CD14-positive monocyte (primary cell): Measurements from ENCODE around the gene TBCEL. TPM values are rescaled to one million over a fixed set of nuclear protein-coding genes. Genes with fewer than 3 reads are reported as not detected.

Source experiments
- DNase-seq, 3 donors: peaks; one replicate each; pipeline ENCODE4 v3.0.0-alpha.2; 2011 to 2022
- H2AFZ ChIP-seq: 2 replicates; pipeline ENCODE4 v1.6.0; 2012; ENCODE audit warnings: mild to moderate bottlenecking, low read depth, low read length, inconsistent platforms; ENCODE audit not compliant: insufficient read depth, poor library complexity, severe bottlenecking
- H3K27ac ChIP-seq, 2 donors: 1 replicate in 1 of 2; 2 replicates in 1 of 2; pipeline ENCODE4 v1.5.1; 2012 to 2013; ENCODE audit warnings: low read length in 2 of 2, control low read depth in 1 of 2, inconsistent platforms in 1 of 2, low read depth in 1 of 2, mild to moderate bottlenecking in 1 of 2
- H3K27me3 ChIP-seq, 2 donors: one replicate each; pipeline versions ENCODE4 v1.6.0 to v1.6.1; 2011 to 2013; ENCODE audit warnings: low read length in 2 of 2; ENCODE audit not compliant: control insufficient read depth in 2 of 2, insufficient read depth in 2 of 2
- H3K36me3 ChIP-seq, 2 donors: replicated peaks in 1 of 2; 1 replicate in 1 of 2; 2 replicates in 1 of 2; pipeline versions ENCODE4 v1.5.1 to v1.6.1; 2012 to 2013; ENCODE audit warnings: low read length in 2 of 2, control low read depth in 1 of 2, inconsistent platforms in 1 of 2, mild to moderate bottlenecking in 1 of 2; ENCODE audit not compliant: insufficient read depth in 2 of 2, control insufficient read depth in 1 of 2
- H3K4me1 ChIP-seq, 2 donors: 1 replicate in 1 of 2; 2 replicates in 1 of 2; pipeline versions ENCODE4 v1.5.1 to v1.6.1; 2012 to 2013; ENCODE audit warnings: low read length in 2 of 2, control low read depth in 1 of 2, inconsistent platforms in 1 of 2, mild to moderate bottlenecking in 1 of 2, moderate library complexity in 1 of 2; ENCODE audit not compliant: insufficient read depth in 2 of 2, control insufficient read depth in 1 of 2
- H3K4me2 ChIP-seq: replicated peaks from 2 replicates; pipeline ENCODE3; 2012; ENCODE audit warnings: low read length, moderate library complexity, mild to moderate bottlenecking; ENCODE audit not compliant: poor library complexity, severe bottlenecking; ENCODE audit errors: extremely low read depth
- H3K4me3 ChIP-seq, 3 experiments: fragments of 200-600 bp in 1 of 3; sonication (generic) in 1 of 3; replicated peaks in 1 of 3; 1 replicate in 2 of 3; 2 replicates in 1 of 3; pipeline ENCODE4 v1.5.1; 2011 to 2013; ENCODE audit warnings: low read length in 3 of 3, mild to moderate bottlenecking in 3 of 3, control low read depth in 2 of 3, low read depth in 2 of 3, inconsistent platforms in 1 of 3, moderate library complexity in 1 of 3
- H3K79me2 ChIP-seq: 2 replicates; pipeline ENCODE4 v1.6.0; 2012; ENCODE audit warnings: mild to moderate bottlenecking, control low read depth, inconsistent platforms, low read length, moderate library complexity; ENCODE audit not compliant: insufficient read depth
- H3K9ac ChIP-seq: 2 replicates; pipeline ENCODE4 v1.6.0; 2017; ENCODE audit warnings: low read length, mild to moderate bottlenecking; ENCODE audit not compliant: insufficient read depth, poor library complexity, severe bottlenecking
- H3K9me3 ChIP-seq, 2 donors: replicated peaks in 1 of 2; 1 replicate in 1 of 2; 2 replicates in 1 of 2; pipeline versions ENCODE4 v1.5.1 to v1.6.1; 2012 to 2013; ENCODE audit warnings: low read length in 2 of 2, control low read depth in 1 of 2; ENCODE audit not compliant: control insufficient read depth in 1 of 2, insufficient read depth in 1 of 2
- H4K20me1 ChIP-seq: 2 replicates; pipeline ENCODE4 v1.6.0; 2012; ENCODE audit warnings: mild to moderate bottlenecking, low read length, control low read depth, moderate library complexity; ENCODE audit not compliant: insufficient read depth
- H3K27ac Mint-ChIP-seq, 7 donors: one replicate each; pipeline ENCODE4 v1.8.0; 2020; ENCODE audit warnings: mild to moderate bottlenecking in 7 of 7, mixed read lengths in 7 of 7, moderate library complexity in 6 of 7, inconsistent platforms in 2 of 7
- H3K27me3 Mint-ChIP-seq, 3 donors: one replicate each; pipeline ENCODE4 v1.8.0; 2021 to 2022; ENCODE audit warnings: low read depth in 3 of 3, mild to moderate bottlenecking in 3 of 3, mixed read lengths in 3 of 3, moderate library complexity in 3 of 3, inconsistent platforms in 1 of 3
- H3K36me3 Mint-ChIP-seq, 2 donors: one replicate each; pipeline ENCODE4 v1.8.0; 2020; ENCODE audit warnings: mixed read lengths in 2 of 2, inconsistent platforms in 1 of 2, mild to moderate bottlenecking in 1 of 2
- H3K4me1 Mint-ChIP-seq: one replicate; pipeline ENCODE4 v1.8.0; 2020; ENCODE audit warnings: mild to moderate bottlenecking, mixed read lengths
- H3K4me3 Mint-ChIP-seq, 2 donors: one replicate each; pipeline ENCODE4 v1.8.0; 2020; ENCODE audit warnings: mild to moderate bottlenecking in 2 of 2, mixed read lengths in 2 of 2, moderate library complexity in 1 of 2
- H3K9me3 Mint-ChIP-seq, 7 donors: one replicate each; pipeline ENCODE4 v1.8.0; 2020 to 2022; ENCODE audit warnings: mixed read lengths in 7 of 7, mild to moderate bottlenecking in 6 of 7, moderate library complexity in 6 of 7, inconsistent platforms in 2 of 7
- WGBS: methylation state at CpG from one replicate; pipeline ENCODE4 v1.1.5; 2013; ENCODE audit warnings: missing lambda C conversion rate; ENCODE audit not compliant: insufficient coverage; 5-methylcytosine and 5-hydroxymethylcytosine counted together
- intact Hi-C, 2 donors: fragments of 100-400 bp; cut with micrococcal nuclease; formaldehyde crosslinking; loops; one replicate each; pipeline versions ENCODE4 v1.15.0 to v1.15.1; 2023
- polyA plus RNA-seq, 3 donors: library from polyadenylated mRNA; depleted of rRNA in 1 of 3; unstranded in 2 of 3; stranded (reverse) in 1 of 3; fragments of 300-500 nt in 2 of 3; fragments of >200 nt in 1 of 3; fragmentation: Illumina TruSeq in 2 of 3; gene quantifications; 1 replicate in 2 of 3; 2 replicates in 1 of 3; pipeline ENCODE4 v1.2.3, GENCODE V29; 2012 to 2021
- TF ChIP-seq, protein P1 (sequence below): fragments of 200-600 bp; IDR thresholded peaks from one replicate; pipeline ENCODE4 v1.8.0; 2022; ENCODE audit warnings: antibody characterized with exemption, mild to moderate bottlenecking

The TBCEL gene
- polyA plus RNA-seq, 3 donors: 3.9 to 6.5 (median 5.0) TPM

DNA sequence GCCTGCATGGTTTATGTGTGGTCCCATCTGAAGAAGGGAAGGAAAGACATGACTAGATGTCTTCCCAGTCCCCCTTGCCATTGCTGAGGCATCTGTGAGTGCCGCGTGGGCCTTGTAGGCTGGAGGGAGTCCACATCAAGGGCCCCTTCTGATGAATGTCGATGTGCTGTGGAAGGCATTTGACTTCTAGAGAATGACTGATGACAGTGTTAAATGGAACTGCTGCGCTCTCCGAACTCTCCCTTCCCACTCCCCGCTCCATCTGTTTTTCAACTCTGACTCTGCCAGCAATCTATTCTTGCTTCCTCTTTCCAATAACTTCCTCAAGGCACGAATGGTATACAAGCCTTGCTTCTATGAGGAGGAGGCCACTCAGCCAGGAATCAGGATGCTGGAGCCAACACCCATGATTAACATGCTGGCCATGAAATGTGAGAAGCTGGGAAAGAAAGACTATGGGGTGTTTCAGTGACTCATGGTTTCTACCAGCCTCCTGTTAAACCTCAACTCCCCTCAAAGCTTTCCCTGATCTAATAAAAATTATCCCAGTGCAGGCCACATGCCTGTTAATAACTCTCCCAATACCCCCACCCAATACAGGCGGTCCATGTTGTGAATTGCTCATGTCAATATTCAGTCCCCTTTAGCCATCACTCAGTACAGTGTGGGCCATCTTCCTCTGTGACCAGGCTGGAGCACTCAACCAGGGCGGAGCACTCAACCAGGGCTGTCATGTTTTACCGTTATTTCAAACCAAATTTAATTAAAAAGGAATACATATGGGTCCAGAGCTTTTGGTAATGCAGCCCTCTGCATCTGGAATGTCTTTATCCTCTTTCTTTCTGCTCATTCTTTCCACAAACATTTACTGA, 46.4 kb upstream of the TBCEL start:
- intact Hi-C loops: no loop called here
- H3K27me3 Mint-ChIP-seq: peaks cover 14 to 32% (median 16%) of the 10 kb centered on the region in 3 donors

DNA sequence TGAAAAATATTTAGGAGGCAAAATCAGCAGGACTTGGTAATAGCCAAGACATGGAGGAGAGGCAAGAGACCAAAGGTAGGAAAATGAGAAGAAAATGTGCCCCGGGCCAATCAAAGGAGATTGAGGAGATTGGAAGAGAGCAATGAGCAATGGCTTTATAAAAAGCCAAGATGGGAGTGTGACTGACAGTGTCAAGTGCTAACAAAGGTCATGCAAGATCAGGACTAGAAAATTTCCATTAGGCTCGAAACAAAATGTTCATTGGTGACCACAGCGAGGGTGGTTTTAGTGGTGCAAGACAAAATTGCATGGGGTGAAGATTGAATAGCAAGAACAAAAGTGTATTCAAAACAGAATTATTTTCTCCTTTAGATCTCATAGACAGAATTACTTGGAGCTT, 45.2 kb upstream of the TBCEL start:
- H3K4me1 Mint-ChIP-seq: no peaks in the 10 kb centered on the region
- Histone ChIP-seq H3K79me2 (no peaks in the 10 kb centered on the region), H3K4me3 (no peak overlapping the region), H4K20me1 (no peaks in the 10 kb centered on the region), H3K4me2 (no peak overlapping the region), H3K27ac (no peak overlapping the region), H3K9ac (no peak overlapping the region), H2AFZ (no peak overlapping the region), H3K27me3 (peaks cover 3 to 4% of the 10 kb centered on the region in 2 donors), H3K9me3 (no peaks in the 10 kb centered on the region), H3K36me3 (no peaks in the 10 kb centered on the region), H3K4me1 (no peaks in the 10 kb centered on the region)
- H3K36me3 Mint-ChIP-seq: no peaks in the 10 kb centered on the region
- 100% methylated on average over 1 of the region's 3 CpGs for WGBS
- TF ChIP-seq, protein P1, sequence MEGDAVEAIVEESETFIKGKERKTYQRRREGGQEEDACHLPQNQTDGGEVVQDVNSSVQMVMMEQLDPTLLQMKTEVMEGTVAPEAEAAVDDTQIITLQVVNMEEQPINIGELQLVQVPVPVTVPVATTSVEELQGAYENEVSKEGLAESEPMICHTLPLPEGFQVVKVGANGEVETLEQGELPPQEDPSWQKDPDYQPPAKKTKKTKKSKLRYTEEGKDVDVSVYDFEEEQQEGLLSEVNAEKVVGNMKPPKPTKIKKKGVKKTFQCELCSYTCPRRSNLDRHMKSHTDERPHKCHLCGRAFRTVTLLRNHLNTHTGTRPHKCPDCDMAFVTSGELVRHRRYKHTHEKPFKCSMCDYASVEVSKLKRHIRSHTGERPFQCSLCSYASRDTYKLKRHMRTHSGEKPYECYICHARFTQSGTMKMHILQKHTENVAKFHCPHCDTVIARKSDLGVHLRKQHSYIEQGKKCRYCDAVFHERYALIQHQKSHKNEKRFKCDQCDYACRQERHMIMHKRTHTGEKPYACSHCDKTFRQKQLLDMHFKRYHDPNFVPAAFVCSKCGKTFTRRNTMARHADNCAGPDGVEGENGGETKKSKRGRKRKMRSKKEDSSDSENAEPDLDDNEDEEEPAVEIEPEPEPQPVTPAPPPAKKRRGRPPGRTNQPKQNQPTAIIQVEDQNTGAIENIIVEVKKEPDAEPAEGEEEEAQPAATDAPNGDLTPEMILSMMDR: no peak
- intact Hi-C loops: no loop called here
- no peak overlapping the region for H3K27ac Mint-ChIP-seq
- DNase-seq: no peak
- peaks cover 21 to 39% (median 22%) of the 10 kb centered on the region in 3 donors for H3K27me3 Mint-ChIP-seq
- no peaks in the 10 kb centered on the region for H3K9me3 Mint-ChIP-seq
- no peak overlapping the region for H3K4me3 Mint-ChIP-seq

More for the DNA sequence above, 46.4 kb upstream of the TBCEL start:
- Histone ChIP-seq H3K9me3 (no peaks in the 10 kb centered on the region), H3K9ac (no peak overlapping the region), H3K4me2 (no peak overlapping the region), H3K4me1 (no peaks in the 10 kb centered on the region), H3K79me2 (no peaks in the 10 kb centered on the region), H4K20me1 (no peaks in the 10 kb centered on the region), H2AFZ (no peak overlapping the region), H3K36me3 (no peaks in the 10 kb centered on the region), H3K4me3 (no peak overlapping the region), H3K27ac (no peak overlapping the region), H3K27me3 (peaks cover 3 to 4% of the 10 kb centered on the region in 2 donors)
- TF ChIP-seq, protein P1: no peak
- no peaks in the 10 kb centered on the region for H3K9me3 Mint-ChIP-seq
- no peaks in the 10 kb centered on the region for H3K36me3 Mint-ChIP-seq
- no peaks in the 10 kb centered on the region for H3K4me1 Mint-ChIP-seq
- no peak overlapping the region for H3K4me3 Mint-ChIP-seq
- no peak for DNase-seq
- H3K27ac Mint-ChIP-seq: no peak overlapping the region
- WGBS: 93% methylated on average over 4 of the region's 10 CpGs
